ENCODE data around the gene NLRP10.
"Not testable (repeated sequence)": the region's sequence is repeated elsewhere in the genome, so short reads cannot be mapped to it uniquely, and the experiment has no call there.

NLRP10 gene

GRCh38 chr11:7999795-8000194 is 34.5 kb upstream of the NLRP10 start:
- no peak for DNase-seq (ENCODE audit: insufficient read length)
- FAIRE-seq = no peak
- TF ChIP-seq POLR2AphosphoS5 (IDR thresholded peaks at IDR 0.05; ENCODE audit: low read depth, low read length) (no peak), TAF1 (IDR thresholded peaks at IDR 0.05; ENCODE audit: borderline replicate concordance, low read depth, low read length) (no peak), POLR2A (IDR thresholded peaks at IDR 0.05; ENCODE audit: low read depth, low read length) (0 out of 2 replicates have a peak, but pooled peaks have one; percentile 18)

DNA sequence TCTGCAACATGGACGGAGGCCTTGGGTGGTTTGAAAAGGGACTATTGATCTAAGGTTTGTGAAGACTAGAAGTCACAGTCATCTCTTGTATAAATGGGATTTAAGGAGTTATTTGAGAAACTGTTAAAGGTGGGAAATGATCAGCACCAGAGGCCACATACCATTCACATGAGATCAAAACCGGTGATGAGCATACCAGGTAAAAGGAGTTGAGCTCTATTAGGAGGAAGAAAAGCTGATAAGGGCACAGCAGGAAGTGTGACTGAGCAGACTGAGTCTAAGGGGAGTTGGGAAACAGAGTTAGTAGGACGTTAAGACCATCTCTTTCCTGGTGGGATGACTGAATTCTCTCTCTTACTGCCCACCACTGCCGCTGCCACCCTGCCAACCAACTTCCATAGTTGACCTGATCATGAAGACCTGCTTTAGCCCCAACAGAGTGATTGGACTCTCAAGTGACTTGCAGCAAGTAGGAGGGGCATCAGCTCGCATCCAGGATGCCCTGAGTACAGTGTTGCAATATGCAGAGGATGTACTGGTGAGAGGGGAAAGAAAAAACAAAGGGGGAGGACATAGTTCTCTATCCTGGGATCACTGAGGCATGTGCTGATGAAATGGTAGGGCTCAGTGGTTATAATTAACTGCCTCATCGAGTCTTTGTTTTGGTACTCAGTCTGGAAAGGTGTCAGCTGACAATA is 29.5 kb upstream of the NLRP10 start:
- FAIRE-seq (no peak), DNase-seq (ENCODE audit: insufficient read length) (no peak)
- TF ChIP-seq POLR2AphosphoS5 (IDR thresholded peaks at IDR 0.05; ENCODE audit: low read depth, low read length) (no peak), TAF1 (IDR thresholded peaks at IDR 0.05; ENCODE audit: borderline replicate concordance, low read depth, low read length) (no peak), POLR2A (IDR thresholded peaks at IDR 0.05; ENCODE audit: low read depth, low read length) (no peak)

DNA sequence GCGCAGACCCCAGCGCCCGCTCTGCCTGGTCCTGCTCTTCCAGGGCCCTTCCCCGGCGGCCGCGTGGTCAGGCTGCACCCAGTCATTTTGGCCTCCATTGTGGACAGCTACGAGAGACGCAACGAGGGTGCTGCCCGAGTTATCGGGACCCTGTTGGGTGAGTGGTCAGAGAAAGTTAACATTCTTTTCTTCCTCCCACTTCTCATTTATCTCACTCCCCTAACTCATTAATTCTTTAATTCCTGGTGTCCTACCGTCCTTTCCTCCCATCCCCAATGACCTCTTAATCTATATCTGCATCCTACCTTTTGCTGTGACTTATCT is 22.3 kb upstream of the NLRP10 start:
- DNase-seq (ENCODE audit: insufficient read length); FAIRE-seq: not testable (repeated sequence)

- TF ChIP-seq POLR2A (IDR thresholded peaks at IDR 0.05; ENCODE audit: low read depth, low read length) (peak; percentile 48; the same call in 1 of the 2 replicates), POLR2AphosphoS5 (IDR thresholded peaks at IDR 0.05; ENCODE audit: low read depth, low read length) (0 out of 2 replicates have a peak, but pooled peaks have one; percentile 51), TAF1 (IDR thresholded peaks at IDR 0.05; ENCODE audit: borderline replicate concordance, low read depth, low read length) (peak; percentile 39; the same call in 1 of the 2 replicates)
- peak; percentile 99 for FAIRE-seq
These were observed 21.7 kb upstream of the NLRP10 start, which contains the start of gene EIF3F for GRCh38 chr11:7986768-7987559. TSS of gene EIF3F (plus strand) at chr11:7987337. CDS start at chr11:7987353, 16 bp downstream.

GRCh38 chr11:7983832-7984590 is 18.8 kb upstream of the NLRP10 start:
- DNase-seq (ENCODE audit: insufficient read length) = no peak
- TF ChIP-seq TAF1 (IDR thresholded peaks at IDR 0.05; ENCODE audit: borderline replicate concordance, low read depth, low read length) (no peak), POLR2A (IDR thresholded peaks at IDR 0.05; ENCODE audit: low read depth, low read length) (no peak), POLR2AphosphoS5 (IDR thresholded peaks at IDR 0.05; ENCODE audit: low read depth, low read length) (no peak)
- FAIRE-seq = no peak

More at GRCh38 chr11:7986768-7987559, 21.7 kb upstream of the NLRP10 start, which contains the start of gene EIF3F:
- peak; percentile 66 for DNase-seq (ENCODE audit: insufficient read length)

DNA sequence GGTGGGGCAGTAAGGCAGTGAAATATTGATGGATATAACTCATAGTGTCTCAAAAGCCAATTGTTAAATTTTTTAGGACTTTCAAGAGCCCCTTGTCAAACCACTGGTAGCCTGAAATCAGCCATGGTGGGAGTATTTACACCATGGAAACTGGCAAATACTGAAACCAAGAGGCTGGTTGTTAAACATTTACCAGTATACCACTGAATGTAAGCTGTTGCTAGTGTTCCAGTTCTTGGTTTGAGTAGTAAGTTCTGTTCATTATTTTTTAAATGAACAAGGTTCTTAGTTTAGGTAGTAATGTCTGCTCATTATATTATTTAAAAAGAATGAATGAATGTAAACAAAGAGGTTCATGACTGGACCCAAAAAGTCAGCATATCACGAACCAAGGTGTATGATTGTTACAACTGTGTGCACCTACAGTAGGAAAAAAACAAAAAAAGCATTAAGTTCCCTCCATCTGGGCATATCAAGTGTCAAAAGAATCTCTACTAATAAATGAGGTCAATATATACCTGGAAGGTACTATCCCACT is 17.4 kb upstream of the NLRP10 start:
- DNase-seq (ENCODE audit: insufficient read length) (no peak), FAIRE-seq (no peak)
- TF ChIP-seq POLR2A (IDR thresholded peaks at IDR 0.05; ENCODE audit: low read depth, low read length) (no peak), TAF1 (IDR thresholded peaks at IDR 0.05; ENCODE audit: borderline replicate concordance, low read depth, low read length) (no peak), POLR2AphosphoS5 (IDR thresholded peaks at IDR 0.05; ENCODE audit: low read depth, low read length) (no peak)

DNA sequence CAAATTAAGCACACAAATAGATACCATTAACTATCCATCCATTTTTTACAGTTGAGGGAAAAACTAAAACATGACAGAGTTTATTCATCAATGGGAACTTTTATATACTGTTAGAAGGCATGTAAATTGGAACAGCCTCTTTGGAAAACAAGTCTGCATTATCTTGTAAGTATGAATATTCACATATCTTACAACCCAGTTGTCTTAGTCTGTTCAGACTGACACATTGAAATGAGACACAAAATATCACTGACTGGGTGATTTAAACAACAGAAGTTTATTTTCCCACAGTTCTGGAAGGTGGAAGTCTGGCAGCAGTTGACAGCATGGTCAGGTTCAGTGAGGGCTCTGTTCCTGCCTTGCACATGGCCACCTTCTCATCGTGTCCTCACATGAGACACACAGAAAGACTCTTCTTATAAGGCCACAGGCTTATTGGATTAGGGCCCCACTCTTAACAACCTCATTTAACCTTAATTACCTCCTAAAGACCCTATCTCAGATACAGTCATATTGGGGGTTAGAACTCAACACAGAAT is 16.4 kb upstream of the NLRP10 start:
- no peak for TF ChIP-seq POLR2AphosphoS5 (IDR thresholded peaks at IDR 0.05; ENCODE audit: low read depth, low read length)
- TF ChIP-seq TAF1 (IDR thresholded peaks at IDR 0.05; ENCODE audit: borderline replicate concordance, low read depth, low read length) = no peak
- TF ChIP-seq POLR2A (IDR thresholded peaks at IDR 0.05; ENCODE audit: low read depth, low read length) = no peak
- no peak for DNase-seq (ENCODE audit: insufficient read length)
- FAIRE-seq = no peak

DNA sequence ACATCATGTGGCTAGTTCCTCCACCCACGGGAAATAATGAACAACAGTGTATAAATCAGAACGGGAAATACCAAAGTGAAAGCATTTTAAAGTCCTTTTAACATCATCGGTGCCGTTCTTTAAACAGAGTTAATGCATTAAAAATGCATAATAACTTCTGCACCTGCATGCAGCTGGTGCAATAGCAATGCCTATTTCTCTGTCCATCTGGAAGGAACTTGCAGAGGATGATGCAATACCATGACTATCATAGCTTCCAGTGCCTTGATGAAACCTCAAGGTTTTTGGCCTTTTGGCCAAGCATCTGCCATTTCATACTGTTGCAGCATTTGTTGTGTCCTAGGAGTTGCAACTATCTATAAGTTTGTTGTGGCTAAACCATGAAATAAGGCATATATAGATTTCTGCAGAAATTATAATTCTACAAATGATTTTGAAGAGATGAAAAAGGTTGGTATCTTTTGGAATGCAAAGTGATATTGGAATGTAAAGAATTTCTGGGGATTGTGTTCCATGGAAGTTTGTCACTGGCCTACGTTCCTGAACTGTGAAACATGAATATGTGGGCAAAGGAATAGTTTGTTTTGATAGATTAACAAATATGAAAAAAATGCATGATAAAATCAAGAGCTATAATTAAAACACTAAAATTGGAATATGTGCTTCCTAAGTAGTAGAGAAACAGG is 12.1 kb upstream of the NLRP10 start:
- FAIRE-seq (no peak), DNase-seq (ENCODE audit: insufficient read length) (no peak)
- TF ChIP-seq POLR2AphosphoS5 (IDR thresholded peaks at IDR 0.05; ENCODE audit: low read depth, low read length) (no peak), POLR2A (IDR thresholded peaks at IDR 0.05; ENCODE audit: low read depth, low read length) (no peak), TAF1 (IDR thresholded peaks at IDR 0.05; ENCODE audit: borderline replicate concordance, low read depth, low read length) (no peak)

- FAIRE-seq = no peak
- TF ChIP-seq POLR2A (IDR thresholded peaks at IDR 0.05; ENCODE audit: low read depth, low read length) (no peak), POLR2AphosphoS5 (IDR thresholded peaks at IDR 0.05; ENCODE audit: low read depth, low read length) (no peak), TAF1 (IDR thresholded peaks at IDR 0.05; ENCODE audit: borderline replicate concordance, low read depth, low read length) (no peak)
- DNase-seq (ENCODE audit: insufficient read length) = no peak
These were observed 9.4 kb upstream of the NLRP10 start for GRCh38 chr11:7974668-7975067.

GRCh38 chr11:7973011-7973410 is 7.8 kb upstream of the NLRP10 start:
- no peak for TF ChIP-seq POLR2AphosphoS5 (IDR thresholded peaks at IDR 0.05; ENCODE audit: low read depth, low read length)
- TF ChIP-seq TAF1 (IDR thresholded peaks at IDR 0.05; ENCODE audit: borderline replicate concordance, low read depth, low read length) = no peak
- no peak for TF ChIP-seq POLR2A (IDR thresholded peaks at IDR 0.05; ENCODE audit: low read depth, low read length)
- DNase-seq (ENCODE audit: insufficient read length) = no peak
- no peak for FAIRE-seq
